Gastroesophageal sphincter (tissue), 3 donors: Measurements from ENCODE around the gene ECI2.
A peak's percentile ranks its signal among the peaks of the same experiment; 100 is the strongest.

Experiments
- EP300 ChIP-seq: sonication (generic); formaldehyde crosslinking; IDR thresholded peaks from one replicate; pipeline ENCODE4 v1.6.1; 2017; ENCODE audit warnings: antibody characterized with exemption, mild to moderate bottlenecking
- POLR2AphosphoS5 ChIP-seq: sonication (generic); formaldehyde crosslinking; IDR thresholded peaks from one replicate; pipeline ENCODE4 v1.6.1; 2017; ENCODE audit warnings: antibody characterized with exemption
- TF ChIP-seq, protein P1 (sequence below), 4 experiments: fragments of 200-600 bp in 2 of 4; fragments of 450-650 bp in 2 of 4; sonication (generic) in 1 of 4; IDR thresholded peaks; one replicate each; pipeline ENCODE4 v1.5.1; 2017 to 2019; ENCODE audit warnings: antibody characterized with exemption in 4 of 4, mild to moderate bottlenecking in 2 of 4, moderate library complexity in 2 of 4

DNA sequence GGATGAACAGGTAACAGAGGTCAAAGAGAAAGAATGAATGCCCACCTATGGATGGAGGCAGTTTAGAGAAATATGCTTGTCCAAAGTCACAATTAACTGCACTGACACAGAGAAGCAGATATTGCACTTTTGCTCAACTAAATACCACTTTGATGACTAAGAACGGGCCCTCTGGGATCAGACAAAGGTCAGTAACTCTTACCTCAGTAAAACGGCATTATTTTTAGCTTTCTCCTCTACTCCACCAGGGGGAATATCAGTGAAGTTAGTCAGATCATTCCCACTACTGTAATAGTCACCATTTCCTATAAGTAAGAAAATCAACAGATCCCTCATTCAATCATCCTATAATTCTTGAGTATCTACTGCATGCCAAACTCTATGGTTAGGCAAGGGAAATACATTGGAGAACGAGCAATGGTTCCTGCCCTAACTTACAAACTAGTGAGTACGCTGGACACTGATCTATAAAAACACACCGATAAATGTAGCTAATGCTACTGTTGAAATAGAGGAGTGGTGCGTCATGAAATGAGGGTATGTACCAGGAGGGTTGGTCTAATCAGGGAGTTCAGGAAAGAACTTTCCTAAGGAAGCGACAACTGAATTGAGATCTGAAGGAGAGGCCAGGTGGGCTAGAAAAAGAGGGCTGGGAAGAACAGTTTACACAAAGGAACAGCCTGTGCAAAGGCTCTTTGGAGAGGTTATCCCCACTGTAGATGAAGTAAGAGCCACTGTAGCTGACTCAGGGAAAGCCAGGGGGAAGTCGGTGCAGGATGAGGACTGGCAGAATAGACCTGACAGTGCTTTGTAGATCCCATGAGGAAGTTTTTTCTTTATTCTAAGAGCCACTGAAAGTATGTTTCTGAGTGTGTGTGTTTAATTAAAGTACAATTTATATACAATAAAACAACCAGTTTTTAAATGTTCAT, 9.2 kb downstream of the ECI2 start:
- peak; percentile 65 for TF ChIP-seq POLR2AphosphoS5
- TF ChIP-seq, protein P1, sequence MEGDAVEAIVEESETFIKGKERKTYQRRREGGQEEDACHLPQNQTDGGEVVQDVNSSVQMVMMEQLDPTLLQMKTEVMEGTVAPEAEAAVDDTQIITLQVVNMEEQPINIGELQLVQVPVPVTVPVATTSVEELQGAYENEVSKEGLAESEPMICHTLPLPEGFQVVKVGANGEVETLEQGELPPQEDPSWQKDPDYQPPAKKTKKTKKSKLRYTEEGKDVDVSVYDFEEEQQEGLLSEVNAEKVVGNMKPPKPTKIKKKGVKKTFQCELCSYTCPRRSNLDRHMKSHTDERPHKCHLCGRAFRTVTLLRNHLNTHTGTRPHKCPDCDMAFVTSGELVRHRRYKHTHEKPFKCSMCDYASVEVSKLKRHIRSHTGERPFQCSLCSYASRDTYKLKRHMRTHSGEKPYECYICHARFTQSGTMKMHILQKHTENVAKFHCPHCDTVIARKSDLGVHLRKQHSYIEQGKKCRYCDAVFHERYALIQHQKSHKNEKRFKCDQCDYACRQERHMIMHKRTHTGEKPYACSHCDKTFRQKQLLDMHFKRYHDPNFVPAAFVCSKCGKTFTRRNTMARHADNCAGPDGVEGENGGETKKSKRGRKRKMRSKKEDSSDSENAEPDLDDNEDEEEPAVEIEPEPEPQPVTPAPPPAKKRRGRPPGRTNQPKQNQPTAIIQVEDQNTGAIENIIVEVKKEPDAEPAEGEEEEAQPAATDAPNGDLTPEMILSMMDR (IDR thresholded peaks at IDR 0.05) = peak in 3 of 4 experiments; percentile 27 to 30 (median 29)
- no peak for TF ChIP-seq EP300
